Fibroblast of lung (primary cell): ENCODE data around the gene CTNND2.

Experiments
- CTCF ChIP-seq, 2 donors: IDR thresholded peaks in 1 of 2; conservative IDR thresholded peaks in 1 of 2; 1 replicate in 1 of 2; 2 replicates in 1 of 2; pipeline ENCODE4 v1.5.1; 2011 to 2012; ENCODE audit warnings: low read length in 2 of 2, control low read depth in 1 of 2, inconsistent platforms in 1 of 2, low read depth in 1 of 2, mild to moderate bottlenecking in 1 of 2
- EZH2 ChIP-seq: IDR thresholded peaks from 2 replicates; pipeline ENCODE4 v1.5.1; 2012; ENCODE audit warnings: low read length, control low read depth, mild to moderate bottlenecking; ENCODE audit errors: missing control alignments

DNA sequence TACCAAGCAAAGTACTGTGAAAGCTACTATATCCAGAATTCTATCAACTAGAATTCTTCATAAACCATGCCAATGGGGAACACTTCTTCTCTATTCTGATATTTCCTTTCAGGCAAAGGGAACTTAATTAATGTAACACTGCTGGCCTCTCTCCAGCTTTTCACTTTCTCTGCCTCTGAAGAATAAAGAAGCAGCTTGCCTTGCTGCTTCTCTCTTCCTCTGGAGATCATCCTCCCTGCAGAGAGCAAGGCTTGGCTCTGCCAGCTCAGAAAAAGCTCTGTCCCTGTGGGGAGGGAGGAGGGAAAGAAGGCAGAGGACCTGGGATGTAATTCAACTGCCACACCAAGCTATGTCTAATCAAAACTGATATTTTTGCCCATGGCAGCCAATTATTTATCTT is 6.5 kb downstream of the CTNND2 start:
- TF ChIP-seq CTCF (conservative IDR thresholded peaks at IDR 0.05 in 1 of 2, IDR thresholded peaks at IDR 0.05 in 1 of 2; ENCODE audit: low read depth in 1 of 2, low read length in 2 of 2), result no peak
- TF ChIP-seq EZH2, result no peak
